GM19397 (cell line): ENCODE measurements around the gene TVP23C.
"Not testable (repeated sequence)": the region's sequence is repeated elsewhere in the genome, so short reads cannot be mapped to it uniquely, and the experiment has no call there.

ENCODE experiments used
- ATAC-seq: cut with Tn5 transposase; IDR thresholded peaks from one replicate; pipeline ENCODE4 v1.9.1; 2021; ENCODE audit warnings: mild to moderate bottlenecking, moderate library complexity; ENCODE audit not compliant: unreplicated experiment

TVP23C gene

GRCh38 chr17:15526292-15527218, 36.7 kb downstream of the TVP23C start:
- ATAC-seq, result not testable (repeated sequence)

GRCh38 chr17:15524990-15525985, 38.0 kb downstream of the TVP23C start:
- ATAC-seq, result not testable (repeated sequence)

- no peak for ATAC-seq
These were observed 47.1 kb downstream of the TVP23C start for GRCh38 chr17:15516150-15516549.

GRCh38 chr17:15514469-15514868, 48.8 kb downstream of the TVP23C start:
- ATAC-seq, result no peak

GRCh38 chr17:15513856-15514459, 49.3 kb downstream of the TVP23C start:
- ATAC-seq, result no peak

- ATAC-seq, result no peak
These were observed 50.1 kb downstream of the TVP23C start for GRCh38 chr17:15513058-15513791.

- no peak for ATAC-seq
These were observed 51.1 kb downstream of the TVP23C start for GRCh38 chr17:15512071-15512709.

- ATAC-seq, result no peak
These were observed 52.1 kb downstream of the TVP23C start for GRCh38 chr17:15511142-15511541.

- no peak for ATAC-seq
These were observed 52.9 kb downstream of the TVP23C start for GRCh38 chr17:15510361-15510760.

GRCh38 chr17:15509095-15509494, 54.2 kb downstream of the TVP23C start:
- ATAC-seq, result no peak

GRCh38 chr17:15508466-15508865, 54.8 kb downstream of the TVP23C start:
- no peak for ATAC-seq

GRCh38 chr17:15507896-15508295, 55.4 kb downstream of the TVP23C start:
- ATAC-seq, result no peak

- ATAC-seq, result no peak
These were observed 56.3 kb downstream of the TVP23C start for GRCh38 chr17:15507001-15507400.

GRCh38 chr17:15505708-15506107, 57.6 kb downstream of the TVP23C start:
- not testable (repeated sequence) for ATAC-seq

- ATAC-seq, result no peak
These were observed 59.6 kb downstream of the TVP23C start for GRCh38 chr17:15503731-15504130.

- peak; percentile 71 for ATAC-seq
These were observed 60.7 kb downstream of the TVP23C start for GRCh38 chr17:15502369-15503112.

- no peak for ATAC-seq
These were observed 61.5 kb downstream of the TVP23C start for GRCh38 chr17:15501793-15502192.

- no peak for ATAC-seq
These were observed 62.0 kb downstream of the TVP23C start for GRCh38 chr17:15501282-15501681.

GRCh38 chr17:15498107-15498506, 65.2 kb downstream of the TVP23C start:
- no peak for ATAC-seq
